Hepatocyte (in vitro differentiated cells): Measurements from ENCODE around the gene POU2AF3.

Experiments used
- EZH2 ChIP-seq: fragments of 200-600 bp; sonication (generic); IDR thresholded peaks from 2 replicates; pipeline ENCODE4 v1.6.1; 2016; ENCODE audit warnings: antibody characterized with exemption, mild to moderate bottlenecking, borderline replicate concordance
- EZH2phosphoT487 ChIP-seq: fragments of 200-600 bp; sonication (generic); IDR thresholded peaks from one replicate; pipeline ENCODE4 v1.6.1; 2018; ENCODE audit warnings: antibody characterized with exemption, mild to moderate bottlenecking, low read depth, moderate library complexity; ENCODE audit not compliant: unreplicated experiment, severe bottlenecking
- TF ChIP-seq, protein P1 (sequence below): fragments of 200-600 bp; sonication (generic); IDR thresholded peaks from 2 replicates; pipeline ENCODE4 v1.5.1; 2016; ENCODE audit warnings: antibody characterized with exemption, mild to moderate bottlenecking; ENCODE audit not compliant: poor library complexity

DNA sequence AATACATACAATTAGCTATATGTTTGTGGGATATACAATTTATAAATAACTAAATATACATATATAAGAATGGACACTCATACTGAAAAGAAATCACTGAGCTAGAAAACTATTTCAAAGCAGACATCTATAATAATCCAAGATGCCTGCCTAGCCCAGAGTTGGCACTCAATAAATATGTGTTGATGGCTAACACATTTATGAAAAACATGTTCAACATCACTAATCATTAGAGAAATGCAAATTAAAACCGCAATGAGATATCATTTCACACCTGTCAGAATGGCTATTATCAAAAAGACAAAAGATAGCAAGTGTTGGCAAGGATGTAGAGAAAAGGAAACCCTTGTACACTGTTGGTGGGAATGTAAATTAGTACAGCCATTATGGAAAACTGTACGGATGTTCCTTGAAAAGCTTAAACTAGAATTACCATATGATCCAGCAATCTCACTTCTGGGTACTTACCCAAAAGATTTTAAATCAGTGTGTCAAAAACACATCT is 50.9 kb downstream of the POU2AF3 start:
- TF ChIP-seq, protein P1, sequence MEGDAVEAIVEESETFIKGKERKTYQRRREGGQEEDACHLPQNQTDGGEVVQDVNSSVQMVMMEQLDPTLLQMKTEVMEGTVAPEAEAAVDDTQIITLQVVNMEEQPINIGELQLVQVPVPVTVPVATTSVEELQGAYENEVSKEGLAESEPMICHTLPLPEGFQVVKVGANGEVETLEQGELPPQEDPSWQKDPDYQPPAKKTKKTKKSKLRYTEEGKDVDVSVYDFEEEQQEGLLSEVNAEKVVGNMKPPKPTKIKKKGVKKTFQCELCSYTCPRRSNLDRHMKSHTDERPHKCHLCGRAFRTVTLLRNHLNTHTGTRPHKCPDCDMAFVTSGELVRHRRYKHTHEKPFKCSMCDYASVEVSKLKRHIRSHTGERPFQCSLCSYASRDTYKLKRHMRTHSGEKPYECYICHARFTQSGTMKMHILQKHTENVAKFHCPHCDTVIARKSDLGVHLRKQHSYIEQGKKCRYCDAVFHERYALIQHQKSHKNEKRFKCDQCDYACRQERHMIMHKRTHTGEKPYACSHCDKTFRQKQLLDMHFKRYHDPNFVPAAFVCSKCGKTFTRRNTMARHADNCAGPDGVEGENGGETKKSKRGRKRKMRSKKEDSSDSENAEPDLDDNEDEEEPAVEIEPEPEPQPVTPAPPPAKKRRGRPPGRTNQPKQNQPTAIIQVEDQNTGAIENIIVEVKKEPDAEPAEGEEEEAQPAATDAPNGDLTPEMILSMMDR = no peak
- TF ChIP-seq EZH2phosphoT487 (no peak), EZH2 (no peak)
